ENCODE data around the gene HS3ST5. TPM values are rescaled to one million over a fixed set of nuclear protein-coding genes. Genes with fewer than 3 reads are reported as not detected.

HS3ST5 gene
- total and polyA plus RNA-seq, 2 donors (not counting 1 experiment from before 2014, with no cell fraction given) = under 0.01 TPM; not detected in 1

GRCh38 chr6:114346451-114346850, 3.6 kb upstream of the HS3ST5 start:
- Histone ChIP-seq H3K4me2 (ENCODE audit: extremely low read depth, insufficient read depth, low read length) (no peak overlapping the region), H4K20me1 (ENCODE audit: control insufficient read depth, extremely low read depth, insufficient read depth, low read length) (no peaks in the 10 kb centered on the region), H3K27me3 (ENCODE audit: control insufficient read depth, insufficient read depth, low read length) (peaks cover 21% of the 10 kb centered on the region), H3K27ac (ENCODE audit: insufficient read depth, low read length) (no peak overlapping the region), H3K9ac (ENCODE audit: insufficient read depth, low read length) (no peak overlapping the region), H3K36me3 (ENCODE audit: control insufficient read depth, insufficient read depth, low read length) (no peaks in the 10 kb centered on the region), H3K4me1 (ENCODE audit: control insufficient read depth, extremely low read depth, insufficient read depth, low read length) (no peaks in the 10 kb centered on the region), H3K79me2 (ENCODE audit: control insufficient read depth, insufficient read depth, low read length) (no peaks in the 10 kb centered on the region), H3K9me3 (ENCODE audit: control insufficient read depth, insufficient read depth, low read depth, low read length) (no peaks in the 10 kb centered on the region), H2AFZ (ENCODE audit: low read length) (no peak overlapping the region), H3K4me3 (replicated peaks in 1 of 4; ENCODE audit: control extremely low read depth in 1 of 4, insufficient read depth in 1 of 4, low read depth in 3 of 4, low read length in 4 of 4) (no peak overlapping the region)
- no peak for TF ChIP-seq EZH2 (IDR thresholded peaks at IDR 0.05; ENCODE audit: low read length, missing control alignments)
- TF ChIP-seq CTCF (conservative IDR thresholded peaks at IDR 0.05 in 1 of 2, IDR thresholded peaks at IDR 0.05 in 1 of 2; ENCODE audit: low read depth in 1 of 2, low read length in 2 of 2) = no peak
- DNase-seq (ENCODE audit: low read depth in 2 of 2) = peak in 1 of 2 donors; percentile 7

GRCh38 chr6:114344971-114345275, 2.1 kb upstream of the HS3ST5 start:
- H3K27me3 ChIP-seq (ENCODE audit: control insufficient read depth, insufficient read depth, low read length) = peaks cover 24% of the 10 kb centered on the region
- no peak overlapping the region for H3K9ac ChIP-seq (ENCODE audit: insufficient read depth, low read length)
- H2AFZ ChIP-seq (ENCODE audit: low read length) = no peak overlapping the region
- no peaks in the 10 kb centered on the region for H3K79me2 ChIP-seq (ENCODE audit: control insufficient read depth, insufficient read depth, low read length)
- H3K4me1 ChIP-seq (ENCODE audit: control insufficient read depth, extremely low read depth, insufficient read depth, low read length) = no peaks in the 10 kb centered on the region
- no peaks in the 10 kb centered on the region for H4K20me1 ChIP-seq (ENCODE audit: control insufficient read depth, extremely low read depth, insufficient read depth, low read length)
- H3K9me3 ChIP-seq (ENCODE audit: control insufficient read depth, insufficient read depth, low read depth, low read length) = no peaks in the 10 kb centered on the region
- H3K4me3 ChIP-seq (replicated peaks in 1 of 4; ENCODE audit: control extremely low read depth in 1 of 4, insufficient read depth in 1 of 4, low read depth in 3 of 4, low read length in 4 of 4) = no peak overlapping the region
- DNase-seq (ENCODE audit: low read depth in 2 of 2) = no peak
- H3K4me2 ChIP-seq (ENCODE audit: extremely low read depth, insufficient read depth, low read length) = no peak overlapping the region
- no peak overlapping the region for H3K27ac ChIP-seq (ENCODE audit: insufficient read depth, low read length)
- no peaks in the 10 kb centered on the region for H3K36me3 ChIP-seq (ENCODE audit: control insufficient read depth, insufficient read depth, low read length)
- TF ChIP-seq EZH2 (IDR thresholded peaks at IDR 0.05; ENCODE audit: low read length, missing control alignments) = no peak
- TF ChIP-seq CTCF (conservative IDR thresholded peaks at IDR 0.05 in 1 of 2, IDR thresholded peaks at IDR 0.05 in 1 of 2; ENCODE audit: low read depth in 1 of 2, low read length in 2 of 2) = no peak

DNA sequence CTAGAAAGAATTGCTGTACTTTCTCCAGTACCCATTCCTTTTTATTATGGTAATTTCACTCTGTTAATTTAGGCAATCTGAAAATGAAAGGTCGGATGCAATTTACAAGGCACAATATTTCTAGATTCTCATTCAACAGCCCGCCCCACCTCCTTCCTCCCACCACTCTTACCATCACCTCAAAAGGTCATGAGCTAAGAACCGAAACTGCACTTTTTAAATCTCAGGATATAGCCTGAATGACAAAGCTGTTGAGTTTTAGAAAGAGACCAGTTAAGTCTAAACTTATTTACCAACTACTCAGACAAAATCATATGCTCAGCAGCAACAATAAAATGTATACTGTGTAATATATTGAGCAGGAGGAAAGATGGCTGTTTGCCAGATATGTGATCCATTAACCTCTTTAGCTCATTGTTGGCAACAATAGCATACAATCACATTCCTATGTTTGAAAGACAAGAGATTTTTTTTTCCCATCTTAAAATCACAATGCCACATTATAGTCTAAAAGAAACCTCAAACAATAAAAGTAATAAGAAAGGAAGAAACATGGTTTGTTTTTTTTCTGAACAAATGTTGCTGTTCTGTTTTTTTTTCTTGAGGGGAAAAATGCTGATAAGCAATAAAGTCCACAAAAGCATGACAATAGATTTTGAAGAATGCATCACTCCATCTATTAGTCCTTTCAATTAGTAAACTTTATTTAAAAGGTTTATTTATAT, 1.6 kb upstream of the HS3ST5 start:
- no peak for DNase-seq (ENCODE audit: low read depth in 2 of 2)
- Histone ChIP-seq H3K9me3 (ENCODE audit: control insufficient read depth, insufficient read depth, low read depth, low read length) (no peaks in the 10 kb centered on the region), H3K27me3 (ENCODE audit: control insufficient read depth, insufficient read depth, low read length) (peaks cover 24% of the 10 kb centered on the region), H3K4me3 (replicated peaks in 1 of 4; ENCODE audit: control extremely low read depth in 1 of 4, insufficient read depth in 1 of 4, low read depth in 3 of 4, low read length in 4 of 4) (no peak overlapping the region), H3K27ac (ENCODE audit: insufficient read depth, low read length) (no peak overlapping the region), H3K9ac (ENCODE audit: insufficient read depth, low read length) (no peak overlapping the region), H3K4me1 (ENCODE audit: control insufficient read depth, extremely low read depth, insufficient read depth, low read length) (no peaks in the 10 kb centered on the region), H4K20me1 (ENCODE audit: control insufficient read depth, extremely low read depth, insufficient read depth, low read length) (no peaks in the 10 kb centered on the region), H3K36me3 (ENCODE audit: control insufficient read depth, insufficient read depth, low read length) (no peaks in the 10 kb centered on the region), H3K4me2 (ENCODE audit: extremely low read depth, insufficient read depth, low read length) (no peak overlapping the region), H3K79me2 (ENCODE audit: control insufficient read depth, insufficient read depth, low read length) (no peaks in the 10 kb centered on the region), H2AFZ (ENCODE audit: low read length) (no peak overlapping the region)
- TF ChIP-seq CTCF (conservative IDR thresholded peaks at IDR 0.05 in 1 of 2, IDR thresholded peaks at IDR 0.05 in 1 of 2; ENCODE audit: low read depth in 1 of 2, low read length in 2 of 2) (no peak), EZH2 (IDR thresholded peaks at IDR 0.05; ENCODE audit: low read length, missing control alignments) (no peak)

Data from fibroblast of lung (primary cell).